ENCODE data around the gene LTO1.

LTO1 gene, protein sequence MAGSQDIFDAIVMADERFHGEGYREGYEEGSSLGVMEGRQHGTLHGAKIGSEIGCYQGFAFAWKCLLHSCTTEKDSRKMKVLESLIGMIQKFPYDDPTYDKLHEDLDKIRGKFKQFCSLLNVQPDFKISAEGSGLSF

DNA sequence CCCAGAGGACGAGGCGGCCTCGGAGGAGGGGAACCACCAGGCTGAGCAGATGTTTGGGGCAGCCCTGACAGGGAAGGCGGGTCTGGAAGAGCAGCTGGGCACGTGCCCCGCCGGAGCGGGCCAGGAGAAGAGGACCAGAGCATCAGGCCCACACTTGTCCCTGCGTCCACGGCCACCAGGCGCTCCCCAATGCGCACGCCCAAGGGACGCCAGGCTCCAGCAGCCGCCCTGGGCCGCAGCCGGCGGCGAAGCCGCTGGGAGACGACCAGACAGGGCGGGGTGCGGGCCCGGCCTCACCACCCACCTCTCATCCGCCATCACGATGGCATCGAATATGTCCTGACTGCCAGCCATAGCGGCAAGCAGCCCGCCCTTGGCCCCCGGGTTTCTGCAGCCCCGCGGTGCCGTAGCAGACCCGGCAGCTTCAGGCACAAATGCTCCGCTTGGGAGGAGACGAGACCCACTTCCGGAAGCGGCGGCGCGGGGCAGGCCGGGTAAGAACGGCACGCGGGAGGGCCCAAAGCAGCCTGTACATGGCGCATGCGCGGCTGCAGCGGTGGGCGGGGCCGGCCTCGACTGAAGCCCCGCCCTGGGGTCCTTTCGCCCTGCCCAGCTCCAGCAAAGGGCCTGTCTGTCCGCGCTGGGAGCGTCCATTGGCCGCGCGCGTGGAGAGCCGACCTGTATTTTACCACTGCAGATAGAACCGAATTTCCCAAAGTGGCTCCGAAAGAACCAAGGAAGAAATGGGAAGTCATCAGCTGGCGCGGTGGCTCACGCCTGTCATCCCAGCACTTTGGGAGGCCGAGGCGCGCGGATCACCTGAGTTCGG is at the start of gene LTO1:
Gene LTO1, minus strand, starts transcription at position 468 of the 829 bp plus-strand sequence. Its CDS starts 114 bp downstream, at position 354.
- H3K27ac ChIP-seq, result peak within 1 kb of the TSS; percentile 76 to 86
- no peak for TF ChIP-seq CTCF (IDR thresholded peaks at IDR 0.05)
- peak within 1 kb of the TSS; percentile 79 for H3K4me3 ChIP-seq
- peak; percentile 95 for DNase-seq (ENCODE audit: low spot score)

DNA sequence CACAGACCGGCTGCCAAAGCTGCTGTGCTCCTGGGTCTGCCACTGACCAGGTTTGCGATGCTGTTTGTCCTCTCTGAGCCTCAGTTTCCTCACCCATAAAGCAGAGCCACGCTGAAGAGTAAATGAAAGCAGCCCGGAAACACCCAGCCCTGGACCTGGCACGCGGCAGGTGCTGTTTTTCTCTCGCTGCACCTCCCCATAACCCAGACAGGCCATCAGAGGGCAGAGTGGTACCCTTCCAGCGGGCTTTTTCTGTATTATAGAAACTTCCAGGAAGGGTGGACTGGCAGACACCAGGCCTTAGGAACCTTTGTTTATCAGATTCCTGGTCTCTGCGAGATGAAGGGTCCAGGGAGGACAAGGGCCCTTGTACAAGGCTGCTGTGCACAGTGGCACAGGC is 46.6 kb upstream of the LTO1 start:
- Histone ChIP-seq H3K4me3 (no peak overlapping the region), H3K27ac (no peak overlapping the region)
- DNase-seq (ENCODE audit: low spot score), result no peak
- no peak for TF ChIP-seq CTCF (IDR thresholded peaks at IDR 0.05)

DNA sequence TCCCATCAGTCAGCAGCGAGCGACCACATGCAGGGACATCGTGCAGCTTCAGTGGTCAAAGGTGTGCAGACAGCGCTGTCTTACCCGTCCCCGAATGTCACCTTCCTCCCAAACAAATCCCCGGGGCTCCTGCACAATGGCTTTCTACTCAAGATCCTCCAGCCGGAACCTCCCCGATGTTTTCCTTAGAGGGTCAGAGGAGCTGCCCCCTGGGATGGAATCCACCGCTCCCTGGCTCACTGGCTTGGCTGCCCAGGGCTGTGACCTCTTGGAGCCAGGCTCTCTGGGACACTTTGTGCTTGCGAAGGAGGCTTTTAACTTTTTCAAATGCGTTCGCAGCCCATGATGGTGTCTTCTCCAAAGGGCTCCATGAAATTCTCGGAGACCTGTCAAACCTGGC is 46.0 kb upstream of the LTO1 start:
- no peak for DNase-seq (ENCODE audit: low spot score)
- Histone ChIP-seq H3K27ac (no peak overlapping the region), H3K4me3 (no peak overlapping the region)
- no peak for TF ChIP-seq CTCF (IDR thresholded peaks at IDR 0.05)

DNA sequence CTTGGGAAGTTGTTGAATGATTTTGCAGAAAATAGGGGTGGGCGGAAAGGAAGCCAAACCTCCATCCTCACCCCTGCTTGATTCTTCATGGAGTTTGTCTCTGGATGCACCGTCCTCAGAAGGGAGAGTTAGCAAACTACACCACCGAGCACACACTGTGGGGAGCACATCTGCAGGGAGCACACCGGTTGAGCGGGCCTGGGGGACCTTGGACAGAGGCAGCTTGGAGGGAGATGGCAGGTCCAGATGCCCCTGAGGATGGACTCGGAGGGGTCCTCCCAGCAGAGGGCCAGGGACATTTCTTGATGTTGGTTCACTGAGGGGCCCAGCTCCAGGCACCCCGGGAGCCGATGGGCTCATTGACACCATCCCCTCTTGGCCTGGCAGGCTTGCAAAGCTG is 43.8 kb upstream of the LTO1 start:
- Histone ChIP-seq H3K4me3 (no peak overlapping the region), H3K27ac (no peak overlapping the region)
- no peak for DNase-seq (ENCODE audit: low spot score)
- TF ChIP-seq CTCF (IDR thresholded peaks at IDR 0.05), result no peak

DNA sequence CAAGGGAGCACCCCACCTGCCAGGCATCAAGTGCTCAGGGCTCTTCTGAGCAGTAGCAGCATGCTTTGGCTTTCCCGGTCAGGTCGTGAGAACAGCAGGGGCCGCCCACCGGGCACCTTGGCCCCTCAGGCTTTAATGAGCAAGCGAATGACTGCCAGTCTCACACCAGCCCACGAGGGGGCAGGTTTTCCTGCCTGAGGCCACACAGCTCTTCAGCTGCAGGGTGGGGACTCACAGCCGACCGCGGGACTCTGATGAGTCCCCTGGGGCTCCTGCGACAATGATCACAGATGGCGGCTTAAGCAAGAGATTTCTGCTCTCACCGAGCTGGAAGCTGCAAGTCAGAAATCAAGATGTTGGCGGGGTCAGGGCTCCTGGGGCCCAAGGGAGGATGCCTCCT is 43.0 kb upstream of the LTO1 start:
- no peak for DNase-seq (ENCODE audit: low spot score)
- Histone ChIP-seq H3K4me3 (no peak overlapping the region), H3K27ac (no peak overlapping the region)
- no peak for TF ChIP-seq CTCF (IDR thresholded peaks at IDR 0.05)

DNA sequence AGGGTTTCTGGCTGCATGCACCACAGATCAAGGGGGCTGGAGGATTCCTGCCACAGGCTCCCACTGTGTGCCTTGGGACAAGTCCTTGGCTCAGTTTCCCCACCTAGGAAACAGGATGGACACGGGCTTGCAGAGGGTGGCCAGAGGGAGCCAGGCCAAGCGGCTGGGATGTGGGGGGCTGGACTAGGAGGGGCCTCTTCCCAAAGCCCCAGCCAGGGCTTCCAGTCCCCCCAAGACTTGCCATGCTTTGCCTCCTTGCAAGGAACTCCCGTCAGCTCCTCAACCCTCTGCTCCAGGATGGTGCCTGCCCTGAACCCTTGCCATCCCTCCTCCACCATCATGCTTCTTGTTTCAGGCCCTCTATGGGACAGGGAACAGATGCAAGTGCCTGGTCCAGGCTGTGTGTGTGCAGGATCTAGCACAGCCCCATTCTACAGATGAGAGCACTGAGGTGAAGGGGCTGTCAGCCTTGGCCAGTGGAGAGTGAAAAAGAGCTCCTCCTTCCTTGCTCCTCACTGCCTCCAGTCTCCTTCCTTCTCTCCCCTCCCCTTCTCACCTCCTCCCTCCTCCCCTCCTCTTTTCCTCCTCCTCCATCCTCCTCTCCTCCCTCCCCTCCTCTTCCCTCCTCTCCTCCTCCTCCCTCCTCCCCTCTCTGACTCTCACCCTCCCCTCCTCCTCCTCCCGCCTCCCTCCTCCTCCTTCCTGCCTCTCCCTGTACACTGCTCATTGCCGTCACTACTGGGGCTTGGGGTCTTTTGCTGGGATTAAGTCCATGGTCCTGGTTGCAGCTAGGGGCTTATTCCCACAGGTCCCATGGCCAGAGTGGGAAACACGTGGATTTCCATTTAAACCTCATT is 42.0 kb upstream of the LTO1 start:
- no peak for TF ChIP-seq CTCF (IDR thresholded peaks at IDR 0.05)
- Histone ChIP-seq H3K27ac (no peak overlapping the region), H3K4me3 (no peak overlapping the region)
- no peak for DNase-seq (ENCODE audit: low spot score)

All from coronary artery (tissue), 2 donors.